ENCODE data around the gene RTTN.

The RTTN gene

GRCh38 chr18:70116949-70117348 lies 88.5 kb downstream of the RTTN start:
- Histone ChIP-seq H3K4me2 (ENCODE audit: low read length, poor library complexity, severe bottlenecking) (no peak overlapping the region), H3K27ac (ENCODE audit: low read length, poor library complexity, severe bottlenecking) (no peak overlapping the region), H3K18ac (ENCODE audit: low read depth in 1 of 2, low read length in 2 of 2) (no peak overlapping the region), H3K4ac (ENCODE audit: low read depth in 1 of 2, low read length in 2 of 2) (no peak overlapping the region), H3K9me3 (ENCODE audit: control insufficient read depth, low read length) (peaks cover 8% of the 10 kb centered on the region), H4K8ac (ENCODE audit: low read length) (no peak overlapping the region), H3K4me3 (ENCODE audit: insufficient read depth in 1 of 2, low read depth in 1 of 2, low read length in 2 of 2) (no peak overlapping the region), H2BK12ac (ENCODE audit: low read length in 2 of 2) (no peak overlapping the region), H2AFZ (ENCODE audit: low read depth, low read length) (no peak overlapping the region), H3K36me3 (ENCODE audit: control insufficient read depth in 1 of 2, insufficient read depth in 2 of 2, low read depth in 1 of 2, low read length in 2 of 2) (peaks cover 0 to 22% of the 10 kb centered on the region in 2 experiments), H2BK15ac (ENCODE audit: low read depth, poor library complexity, severe bottlenecking) (no peak overlapping the region), H3K23ac (ENCODE audit: low read length in 2 of 2) (no peak overlapping the region), H4K91ac (ENCODE audit: low read length) (no peak overlapping the region), H2AK5ac (ENCODE audit: low read length, severe bottlenecking) (no peak overlapping the region), H3K79me1 (replicated peaks; ENCODE audit: low read length, poor library complexity, severe bottlenecking) (no peaks in the 10 kb centered on the region), H3K9ac (ENCODE audit: low read length) (peak overlapping the region; percentile 48), H2BK120ac (ENCODE audit: low read depth, low read length) (no peak overlapping the region), H2BK5ac (ENCODE audit: low read depth, low read length, poor library complexity, severe bottlenecking) (no peak overlapping the region), H3K4me1 (ENCODE audit: control insufficient read depth, insufficient read depth, low read depth, low read length) (no peaks in the 10 kb centered on the region), H3K27me3 (ENCODE audit: control insufficient read depth in 1 of 2, insufficient read depth in 1 of 2, low read length in 2 of 2) (no peaks in the 10 kb centered on the region), H3K14ac (ENCODE audit: low read length in 2 of 2) (no peak overlapping the region)
- DNase-seq = no peak
- 89% methylated on average over 2 of the region's 2 CpGs for WGBS

DNA sequence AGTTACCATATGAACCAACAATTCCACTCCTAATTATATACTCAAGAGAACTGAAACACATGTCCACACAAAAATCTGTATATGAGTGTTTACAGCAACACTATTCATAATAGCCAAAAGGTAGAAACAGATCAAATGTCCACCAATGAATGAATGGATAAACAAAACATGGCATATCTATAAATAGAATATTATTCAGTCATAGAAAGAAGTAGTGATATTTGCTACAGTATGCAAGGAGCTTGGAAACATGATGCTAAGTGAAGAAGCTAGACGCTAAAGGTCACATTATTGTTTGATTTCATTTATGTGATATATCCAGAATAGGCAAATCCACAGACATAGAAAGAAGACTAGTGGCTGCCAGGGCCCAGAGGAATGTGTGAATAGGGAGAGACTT lies 92.0 kb downstream of the RTTN start:
- DNase-seq = no peak
- Histone ChIP-seq H2BK12ac (ENCODE audit: low read length in 2 of 2) (no peak overlapping the region), H3K4ac (ENCODE audit: low read depth in 1 of 2, low read length in 2 of 2) (no peak overlapping the region), H3K23ac (ENCODE audit: low read length in 2 of 2) (no peak overlapping the region), H2AK5ac (ENCODE audit: low read length, severe bottlenecking) (no peak overlapping the region), H2AFZ (ENCODE audit: low read depth, low read length) (no peak overlapping the region), H3K4me2 (ENCODE audit: low read length, poor library complexity, severe bottlenecking) (no peak overlapping the region), H2BK15ac (ENCODE audit: low read depth, poor library complexity, severe bottlenecking) (no peak overlapping the region), H3K36me3 (ENCODE audit: control insufficient read depth in 1 of 2, insufficient read depth in 2 of 2, low read depth in 1 of 2, low read length in 2 of 2) (peaks cover 6 to 15% of the 10 kb centered on the region in 2 experiments), H3K9me3 (ENCODE audit: control insufficient read depth, low read length) (peaks cover 3% of the 10 kb centered on the region), H3K9ac (ENCODE audit: low read length) (no peak overlapping the region), H4K91ac (ENCODE audit: low read length) (no peak overlapping the region), H3K79me1 (replicated peaks; ENCODE audit: low read length, poor library complexity, severe bottlenecking) (peaks cover 3% of the 10 kb centered on the region), H3K4me3 (ENCODE audit: insufficient read depth in 1 of 2, low read depth in 1 of 2, low read length in 2 of 2) (no peak overlapping the region), H3K4me1 (ENCODE audit: control insufficient read depth, insufficient read depth, low read depth, low read length) (no peaks in the 10 kb centered on the region), H3K18ac (ENCODE audit: low read depth in 1 of 2, low read length in 2 of 2) (no peak overlapping the region), H3K14ac (ENCODE audit: low read length in 2 of 2) (no peak overlapping the region), H3K27me3 (ENCODE audit: control insufficient read depth in 1 of 2, insufficient read depth in 1 of 2, low read length in 2 of 2) (no peaks in the 10 kb centered on the region), H2BK5ac (ENCODE audit: low read depth, low read length, poor library complexity, severe bottlenecking) (no peak overlapping the region), H3K27ac (ENCODE audit: low read length, poor library complexity, severe bottlenecking) (no peak overlapping the region), H2BK120ac (ENCODE audit: low read depth, low read length) (no peak overlapping the region), H4K8ac (ENCODE audit: low read length) (no peak overlapping the region)
- 100% methylated on average over 1 of the region's 1 CpG for WGBS

- H3K18ac ChIP-seq (ENCODE audit: low read depth in 1 of 2, low read length in 2 of 2) = no peak overlapping the region
- H3K9ac ChIP-seq (ENCODE audit: low read length) = no peak overlapping the region
- H2AFZ ChIP-seq (ENCODE audit: low read depth, low read length) = no peak overlapping the region
- no peak overlapping the region for H2BK120ac ChIP-seq (ENCODE audit: low read depth, low read length)
- H2AK5ac ChIP-seq (ENCODE audit: low read length, severe bottlenecking) = no peak overlapping the region
- peaks cover 3% of the 10 kb centered on the region for H3K79me1 ChIP-seq (replicated peaks; ENCODE audit: low read length, poor library complexity, severe bottlenecking)
- H3K36me3 ChIP-seq (ENCODE audit: control insufficient read depth in 1 of 2, insufficient read depth in 2 of 2, low read depth in 1 of 2, low read length in 2 of 2) = peaks cover 6 to 20% of the 10 kb centered on the region in 2 experiments
- no peak overlapping the region for H4K91ac ChIP-seq (ENCODE audit: low read length)
- no peak overlapping the region for H2BK15ac ChIP-seq (ENCODE audit: low read depth, poor library complexity, severe bottlenecking)
- no peak overlapping the region for H3K14ac ChIP-seq (ENCODE audit: low read length in 2 of 2)
- no peak for DNase-seq
- H3K4me1 ChIP-seq (ENCODE audit: control insufficient read depth, insufficient read depth, low read depth, low read length) = no peaks in the 10 kb centered on the region
- no peak overlapping the region for H3K4ac ChIP-seq (ENCODE audit: low read depth in 1 of 2, low read length in 2 of 2)
- no peak overlapping the region for H3K4me2 ChIP-seq (ENCODE audit: low read length, poor library complexity, severe bottlenecking)
- no peak overlapping the region for H3K27ac ChIP-seq (ENCODE audit: low read length, poor library complexity, severe bottlenecking)
- H3K27me3 ChIP-seq (ENCODE audit: control insufficient read depth in 1 of 2, insufficient read depth in 1 of 2, low read length in 2 of 2) = no peaks in the 10 kb centered on the region
- no peak overlapping the region for H3K23ac ChIP-seq (ENCODE audit: low read length in 2 of 2)
- WGBS = 99% methylated on average over 11 of the region's 11 CpGs
- H3K4me3 ChIP-seq (ENCODE audit: insufficient read depth in 1 of 2, low read depth in 1 of 2, low read length in 2 of 2) = no peak overlapping the region
- H4K8ac ChIP-seq (ENCODE audit: low read length) = no peak overlapping the region
- H3K9me3 ChIP-seq (ENCODE audit: control insufficient read depth, low read length) = no peaks in the 10 kb centered on the region
- no peak overlapping the region for H2BK12ac ChIP-seq (ENCODE audit: low read length in 2 of 2)
- H2BK5ac ChIP-seq (ENCODE audit: low read depth, low read length, poor library complexity, severe bottlenecking) = no peak overlapping the region
Observed at GRCh38 chr18:70110678-70111077, 94.8 kb downstream of the RTTN start.

DNA sequence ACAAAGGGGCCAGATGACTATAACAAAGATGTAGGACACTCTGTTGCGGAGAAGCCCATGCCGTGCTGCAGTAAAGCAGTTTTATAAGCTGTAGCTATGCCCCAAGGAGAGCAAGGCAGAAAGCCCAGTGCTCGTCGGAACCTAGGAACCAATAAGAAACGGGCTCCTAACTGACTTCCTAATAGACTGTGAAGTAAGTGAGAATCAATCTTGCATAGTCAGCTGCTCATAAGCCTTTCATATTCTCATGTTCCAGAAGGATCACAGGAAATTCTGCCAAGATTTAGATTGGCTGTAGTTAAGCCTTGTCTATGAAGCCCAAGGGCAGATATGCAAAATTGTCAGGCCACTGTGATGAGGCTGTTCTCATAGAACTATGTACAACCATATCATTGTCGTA lies 98.4 kb downstream of the RTTN start:
- Histone ChIP-seq H2BK12ac (ENCODE audit: low read length in 2 of 2) (no peak overlapping the region), H3K4me2 (ENCODE audit: low read length, poor library complexity, severe bottlenecking) (no peak overlapping the region)

More for the DNA sequence above, 98.4 kb downstream of the RTTN start:
- Histone ChIP-seq H4K91ac (ENCODE audit: low read length) (no peak overlapping the region), H2AFZ (ENCODE audit: low read depth, low read length) (no peak overlapping the region), H3K18ac (ENCODE audit: low read depth in 1 of 2, low read length in 2 of 2) (no peak overlapping the region), H3K23ac (ENCODE audit: low read length in 2 of 2) (no peak overlapping the region), H2AK5ac (ENCODE audit: low read length, severe bottlenecking) (no peak overlapping the region), H4K8ac (ENCODE audit: low read length) (no peak overlapping the region), H3K4me3 (ENCODE audit: insufficient read depth in 1 of 2, low read depth in 1 of 2, low read length in 2 of 2) (no peak overlapping the region), H3K14ac (ENCODE audit: low read length in 2 of 2) (no peak overlapping the region), H2BK15ac (ENCODE audit: low read depth, poor library complexity, severe bottlenecking) (no peak overlapping the region), H2BK5ac (ENCODE audit: low read depth, low read length, poor library complexity, severe bottlenecking) (no peak overlapping the region), H3K27me3 (ENCODE audit: control insufficient read depth in 1 of 2, insufficient read depth in 1 of 2, low read length in 2 of 2) (no peaks in the 10 kb centered on the region), H3K27ac (ENCODE audit: low read length, poor library complexity, severe bottlenecking) (no peak overlapping the region), H2BK120ac (ENCODE audit: low read depth, low read length) (no peak overlapping the region), H3K4me1 (ENCODE audit: control insufficient read depth, insufficient read depth, low read depth, low read length) (no peaks in the 10 kb centered on the region), H3K4ac (ENCODE audit: low read depth in 1 of 2, low read length in 2 of 2) (no peak overlapping the region), H3K79me1 (replicated peaks; ENCODE audit: low read length, poor library complexity, severe bottlenecking) (peaks cover 3% of the 10 kb centered on the region), H3K36me3 (ENCODE audit: control insufficient read depth in 1 of 2, insufficient read depth in 2 of 2, low read depth in 1 of 2, low read length in 2 of 2) (peaks cover 10 to 16% of the 10 kb centered on the region in 2 experiments), H3K9ac (ENCODE audit: low read length) (no peak overlapping the region), H3K9me3 (ENCODE audit: control insufficient read depth, low read length) (no peaks in the 10 kb centered on the region)
- DNase-seq = no peak
- 97% methylated on average over 5 of the region's 6 CpGs for WGBS

All from mesenchymal stem cell (in vitro differentiated cells and primary cell).